SKM-1 (cell line): ENCODE measurements around the gene PRRC2C.
A peak's percentile ranks its signal among the peaks of the same experiment; 100 is the strongest.
"Not testable (repeated sequence)": the region's sequence is repeated elsewhere in the genome, so short reads cannot be mapped to it uniquely, and the experiment has no call there.

Source experiments
- DNase-seq: peaks from one replicate; lab custom pipeline; 2025; ENCODE audit not compliant: unreplicated experiment; lab: John Stamatoyannopoulos, UW

The PRRC2C gene

GRCh38 chr1:171582589-171582988, 97.3 kb downstream of the PRRC2C start:
- no peak for DNase-seq

GRCh38 chr1:171583591-171584201, 98.4 kb downstream of the PRRC2C start:
- DNase-seq = no peak

GRCh38 chr1:171585715-171586114, 100.4 kb downstream of the PRRC2C start:
- DNase-seq = no peak

GRCh38 chr1:171588230-171588629, 102.9 kb downstream of the PRRC2C start:
- DNase-seq = no peak

- no peak for DNase-seq
These were observed 104.7 kb downstream of the PRRC2C start for GRCh38 chr1:171590022-171590421.

- no peak for DNase-seq
These were observed 110.0 kb downstream of the PRRC2C start for GRCh38 chr1:171595324-171595723.

- no peak for DNase-seq
These were observed 110.8 kb downstream of the PRRC2C start for GRCh38 chr1:171596119-171596518.

GRCh38 chr1:171596705-171597104, 111.4 kb downstream of the PRRC2C start:
- DNase-seq = no peak

GRCh38 chr1:171597203-171597602, 111.9 kb downstream of the PRRC2C start:
- no peak for DNase-seq

- DNase-seq = not testable (repeated sequence)
These were observed 115.0 kb downstream of the PRRC2C start for GRCh38 chr1:171600310-171600709.

GRCh38 chr1:171600862-171601261, 115.5 kb downstream of the PRRC2C start:
- DNase-seq = no peak

GRCh38 chr1:171603042-171603441, 117.7 kb downstream of the PRRC2C start:
- not testable (repeated sequence) for DNase-seq

GRCh38 chr1:171606402-171606941, 121.1 kb downstream of the PRRC2C start:
- no peak for DNase-seq

- peak; percentile 62 for DNase-seq
These were observed 125.1 kb downstream of the PRRC2C start for GRCh38 chr1:171610385-171610784.

- DNase-seq = no peak
These were observed 126.0 kb downstream of the PRRC2C start for GRCh38 chr1:171611306-171611705.

GRCh38 chr1:171613282-171613681, 128.0 kb downstream of the PRRC2C start:
- no peak for DNase-seq

GRCh38 chr1:171615122-171615906, 130.0 kb downstream of the PRRC2C start:
- not testable (repeated sequence) for DNase-seq

GRCh38 chr1:171616586-171616985, 131.3 kb downstream of the PRRC2C start:
- no peak for DNase-seq

GRCh38 chr1:171622152-171622462, 136.8 kb downstream of the PRRC2C start, which contains the start of gene MYOCOS:
Gene MYOCOS (plus strand): TSS chr1:171622243. CDS start chr1:171623884, 1,641 bp downstream.
- DNase-seq = no peak

GRCh38 chr1:171623651-171624331, 138.5 kb downstream of the PRRC2C start:
- DNase-seq = no peak

- no peak for DNase-seq
These were observed 139.9 kb downstream of the PRRC2C start for GRCh38 chr1:171625225-171625624.

- DNase-seq = no peak
These were observed 141.7 kb downstream of the PRRC2C start for GRCh38 chr1:171627020-171627419.
